MM.1S (cell line): ENCODE results near the gene BOLL.
A peak's percentile ranks its signal among the peaks of the same experiment; 100 is the strongest.
"Not testable (repeated sequence)": the region's sequence is repeated elsewhere in the genome, so short reads cannot be mapped to it uniquely, and the experiment has no call there.

Experiments used
- DNase-seq: peaks from one replicate; pipeline ENCODE4 v3.0.0-alpha.2; 2015
- H2AFZ ChIP-seq: fragments of 300-600 bp; sonication (generic); 2 replicates; pipeline ENCODE4 v1.6.0; 2016; ENCODE audit warnings: antibody characterized with exemption, low read length
- H3F3A ChIP-seq: fragments of 300-600 bp; sonication (generic); 2 replicates; pipeline ENCODE4 v1.6.1; 2016; ENCODE audit warnings: mild to moderate bottlenecking, antibody characterized with exemption, low read length, moderate library complexity, mixed read lengths; ENCODE audit not compliant: insufficient read depth
- H3K27ac ChIP-seq: fragments of 300-600 bp; sonication (generic); 2 replicates; pipeline ENCODE4 v1.5.1; 2016; ENCODE audit warnings: mild to moderate bottlenecking, low read length
- H3K27me3 ChIP-seq: fragments of 300-600 bp; sonication (generic); replicated peaks from 2 replicates; pipeline ENCODE4 v1.6.0; 2016; ENCODE audit warnings: low read length; ENCODE audit not compliant: insufficient read depth
- H3K36me3 ChIP-seq: fragments of 300-600 bp; sonication (generic); replicated peaks from 2 replicates; pipeline ENCODE4 v1.6.1; 2016; ENCODE audit warnings: mild to moderate bottlenecking, low read length, mixed read lengths; ENCODE audit not compliant: insufficient read depth
- H3K4me1 ChIP-seq: fragments of 300-600 bp; sonication (generic); 2 replicates; pipeline ENCODE4 v1.6.1; 2016; ENCODE audit warnings: low read length, mixed read lengths
- H3K4me2 ChIP-seq: fragments of 300-600 bp; sonication (generic); 2 replicates; pipeline ENCODE4 v1.6.0; 2016; ENCODE audit warnings: low read depth, low read length
- H3K4me3 ChIP-seq: fragments of 300-600 bp; sonication (generic); 2 replicates; pipeline ENCODE4 v1.5.1; 2016; ENCODE audit warnings: low read length, mixed read lengths
- H3K79me2 ChIP-seq: fragments of 300-600 bp; sonication (generic); 2 replicates; pipeline ENCODE4 v1.6.1; 2016; ENCODE audit warnings: mixed run types, low read length, mixed read lengths
- H3K9ac ChIP-seq: fragments of 300-600 bp; sonication (generic); 2 replicates; pipeline ENCODE4 v1.6.1; 2016; ENCODE audit warnings: low read length, mixed read lengths
- H3K9me2 ChIP-seq: fragments of 300-600 bp; sonication (generic); replicated peaks from 2 replicates; pipeline ENCODE4 v1.6.1; 2016; ENCODE audit warnings: mild to moderate bottlenecking, low read length, mixed read lengths; ENCODE audit not compliant: insufficient read depth
- H3K9me3 ChIP-seq: fragments of 300-600 bp; sonication (generic); replicated peaks from 2 replicates; pipeline ENCODE4 v1.6.1; 2016; ENCODE audit warnings: mild to moderate bottlenecking, low read length, mixed read lengths; ENCODE audit not compliant: insufficient read depth
- H4K20me1 ChIP-seq: fragments of 300-600 bp; sonication (generic); 2 replicates; pipeline ENCODE4 v1.6.1; 2016; ENCODE audit warnings: mild to moderate bottlenecking, low read length, moderate library complexity, mixed read lengths; ENCODE audit not compliant: insufficient read depth
- EZH2 ChIP-seq: fragments of 300-600 bp; sonication (generic); optimal IDR thresholded peaks from 2 replicates; pipeline ENCODE3; 2017; ENCODE audit warnings: low read depth, mild to moderate bottlenecking, antibody characterized with exemption, low read length, mixed read lengths
- EZH2phosphoT487 ChIP-seq: fragments of 300-600 bp; sonication (generic); IDR thresholded peaks from 2 replicates; pipeline ENCODE4 v1.6.1; 2018; ENCODE audit warnings: antibody characterized with exemption, low read length
- TF ChIP-seq, protein P1 (sequence below): fragments of 300-600 bp; sonication (generic); IDR thresholded peaks from 2 replicates; pipeline ENCODE4 v1.5.1; 2016; ENCODE audit warnings: antibody characterized with exemption, low read length, mixed read lengths

BOLL gene

DNA sequence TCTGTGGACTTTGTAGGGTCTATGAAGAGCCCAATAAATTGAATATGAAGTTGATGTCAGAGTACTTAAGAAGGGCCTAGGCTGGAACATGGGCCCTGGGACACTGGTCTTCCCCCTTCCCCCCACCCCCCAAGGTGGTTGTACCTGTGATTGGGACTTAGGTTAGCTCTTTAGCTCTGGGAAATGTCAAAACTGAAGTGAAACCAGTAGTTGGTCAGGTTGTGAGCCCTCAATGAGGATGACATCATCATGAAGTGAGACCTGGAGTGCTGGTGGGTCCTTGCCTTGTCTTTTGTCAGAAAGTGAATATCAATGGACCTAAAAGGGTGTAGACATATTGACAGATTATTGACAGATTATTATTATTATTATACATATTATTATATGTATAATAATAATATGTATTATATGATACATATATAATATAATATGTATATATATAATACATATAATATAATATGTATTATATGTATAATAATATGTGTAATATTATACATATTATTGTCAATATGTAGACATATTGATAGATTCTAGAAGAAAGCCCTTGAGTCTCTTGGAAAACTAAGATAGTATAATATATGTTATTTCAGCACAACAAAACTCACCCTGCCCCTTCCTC is 74.6 kb downstream of the BOLL start:
- Histone ChIP-seq H3K36me3 (peaks cover 6% of the 10 kb centered on the region; the same call in 1 of the 2 replicates), H3K27me3 (no peaks in the 10 kb centered on the region), H3K4me2 (peak overlapping the region; percentile 8; the same call in 1 of the 2 replicates), H3K4me1 (peaks cover 20% of the 10 kb centered on the region), H3K27ac (no peak overlapping the region), H3K79me2 (peaks cover 72% of the 10 kb centered on the region), H3K9ac (no peak overlapping the region), H4K20me1 (peaks cover 27% of the 10 kb centered on the region), H2AFZ (no peak overlapping the region), H3K4me3 (no peak overlapping the region), H3F3A (peaks cover 11% of the 10 kb centered on the region), H3K9me3 (no peaks in the 10 kb centered on the region), H3K9me2 (no peaks in the 10 kb centered on the region)
- DNase-seq: peak; percentile 66
- TF ChIP-seq, protein P1, sequence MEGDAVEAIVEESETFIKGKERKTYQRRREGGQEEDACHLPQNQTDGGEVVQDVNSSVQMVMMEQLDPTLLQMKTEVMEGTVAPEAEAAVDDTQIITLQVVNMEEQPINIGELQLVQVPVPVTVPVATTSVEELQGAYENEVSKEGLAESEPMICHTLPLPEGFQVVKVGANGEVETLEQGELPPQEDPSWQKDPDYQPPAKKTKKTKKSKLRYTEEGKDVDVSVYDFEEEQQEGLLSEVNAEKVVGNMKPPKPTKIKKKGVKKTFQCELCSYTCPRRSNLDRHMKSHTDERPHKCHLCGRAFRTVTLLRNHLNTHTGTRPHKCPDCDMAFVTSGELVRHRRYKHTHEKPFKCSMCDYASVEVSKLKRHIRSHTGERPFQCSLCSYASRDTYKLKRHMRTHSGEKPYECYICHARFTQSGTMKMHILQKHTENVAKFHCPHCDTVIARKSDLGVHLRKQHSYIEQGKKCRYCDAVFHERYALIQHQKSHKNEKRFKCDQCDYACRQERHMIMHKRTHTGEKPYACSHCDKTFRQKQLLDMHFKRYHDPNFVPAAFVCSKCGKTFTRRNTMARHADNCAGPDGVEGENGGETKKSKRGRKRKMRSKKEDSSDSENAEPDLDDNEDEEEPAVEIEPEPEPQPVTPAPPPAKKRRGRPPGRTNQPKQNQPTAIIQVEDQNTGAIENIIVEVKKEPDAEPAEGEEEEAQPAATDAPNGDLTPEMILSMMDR: no peak
- TF ChIP-seq EZH2phosphoT487: no peak

- not testable (repeated sequence) for H3K36me3 ChIP-seq, H3K9me2 ChIP-seq, DNase-seq, H3K9me3 ChIP-seq, H3K27me3 ChIP-seq, H3K27ac ChIP-seq, H3K4me3 ChIP-seq, H3K9ac ChIP-seq, H2AFZ ChIP-seq
- Histone ChIP-seq H3K4me2 (peak overlapping the region; percentile 84; the same call in 1 of the 2 replicates), H4K20me1 (peaks cover 27% of the 10 kb centered on the region), H3K4me1 (peaks cover 24% of the 10 kb centered on the region), H3K79me2 (peaks cover 73% of the 10 kb centered on the region), H3F3A (peaks cover 14% of the 10 kb centered on the region)
These were observed 76.0 kb downstream of the BOLL start for GRCh38 chr2:197709140-197709539.

DNA sequence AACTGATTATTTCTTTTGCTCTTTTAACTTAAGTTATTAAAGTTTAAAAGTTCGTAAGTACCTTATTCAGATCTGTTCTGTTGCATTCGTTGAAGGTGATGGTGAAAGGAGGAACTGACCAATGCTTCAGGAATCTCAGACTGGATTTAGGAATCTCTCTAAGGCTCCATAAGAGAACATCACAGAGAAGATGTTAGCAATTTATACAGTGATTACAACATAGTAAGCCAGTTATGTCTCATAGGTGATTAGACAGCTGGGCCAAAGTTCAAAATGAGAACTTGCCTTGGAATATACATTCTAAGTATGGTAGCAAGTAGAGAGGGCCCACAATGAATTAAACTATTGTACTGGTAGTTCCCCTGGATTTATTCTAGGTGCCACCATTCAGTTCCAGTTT is 76.8 kb downstream of the BOLL start:
- H3K9me3 ChIP-seq: no peaks in the 10 kb centered on the region
- H3K27ac ChIP-seq: no peak overlapping the region
- DNase-seq: no peak
- H2AFZ ChIP-seq: no peak overlapping the region
- peak overlapping the region; percentile 84; the same call in 1 of the 2 replicates for H3K4me2 ChIP-seq
- H3K9ac ChIP-seq: no peak overlapping the region
- H3K27me3 ChIP-seq: no peaks in the 10 kb centered on the region
- H3K9me2 ChIP-seq: no peaks in the 10 kb centered on the region
- H3F3A ChIP-seq: peaks cover 14% of the 10 kb centered on the region
- peaks cover 27% of the 10 kb centered on the region for H4K20me1 ChIP-seq
- H3K4me1 ChIP-seq: peaks cover 28% of the 10 kb centered on the region
- TF ChIP-seq EZH2 (no peak), EZH2phosphoT487 (no peak)
- TF ChIP-seq, protein P1: no peak
- H3K36me3 ChIP-seq: peaks cover 3% of the 10 kb centered on the region; the same call in 1 of the 2 replicates
- peak overlapping the region; percentile 23; the same call in 1 of the 2 replicates for H3K4me3 ChIP-seq
- peaks cover 72% of the 10 kb centered on the region for H3K79me2 ChIP-seq
